Measurements from ENCODE around the gene UBE2J2.

GRCh38 chr1:1221887-1222574 is 51.6 kb downstream of the UBE2J2 start:
- TF ChIP-seq CTCF (IDR thresholded peaks at IDR 0.05) (no peak), EZH2 (IDR thresholded peaks at IDR 0.05) (no peak), EZH2phosphoT487 (IDR thresholded peaks at IDR 0.05) (no peak)
